PC-9 (cell line): ENCODE results near the gene ARHGAP26.

Experiments
- EZH2 ChIP-seq: fragments of 200-600 bp; sonication (generic); IDR thresholded peaks from 2 replicates; pipeline ENCODE4 v1.8.0; 2017; ENCODE audit warnings: antibody characterized with exemption, low read depth
- TF ChIP-seq, protein P1 (sequence below): fragments of 200-600 bp; sonication (generic); conservative IDR thresholded peaks from 2 replicates; pipeline ENCODE4 v1.6.1; 2017; ENCODE audit warnings: mixed run types, antibody characterized with exemption, mild to moderate bottlenecking, moderate library complexity

DNA sequence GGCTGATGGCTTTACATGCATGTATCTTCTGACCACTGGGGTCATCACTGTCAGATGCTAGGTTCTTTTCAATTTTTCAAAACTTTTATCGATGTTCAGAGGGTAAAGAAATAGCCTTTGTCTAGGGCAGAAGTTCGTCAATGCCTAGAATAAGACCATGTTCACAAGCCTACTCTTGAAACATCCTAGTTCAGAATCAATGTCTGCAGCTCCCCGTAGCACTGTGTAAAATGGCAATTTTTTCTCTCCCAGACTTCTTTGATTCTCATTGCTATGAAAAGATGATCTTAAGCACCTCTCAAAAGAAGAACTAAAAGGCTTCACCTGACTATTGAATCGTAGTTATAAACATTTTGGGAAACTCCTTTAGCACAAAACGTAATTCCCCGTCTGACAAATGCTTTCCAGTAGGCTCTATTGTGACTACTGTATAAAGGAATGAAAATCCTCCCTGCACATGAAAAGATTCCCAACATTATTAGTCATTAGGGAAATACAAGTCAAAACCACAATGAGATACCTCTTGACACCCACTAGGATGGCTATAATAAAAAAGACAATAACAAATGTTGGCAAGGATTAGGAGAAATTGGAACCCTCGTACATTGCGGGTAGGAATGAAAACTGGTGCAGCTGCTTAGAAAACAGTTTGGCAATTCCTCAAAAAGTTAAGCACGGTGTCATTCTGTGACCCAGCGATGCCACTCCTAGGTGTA, 263.5 kb downstream of the ARHGAP26 start:
- TF ChIP-seq, protein P1, sequence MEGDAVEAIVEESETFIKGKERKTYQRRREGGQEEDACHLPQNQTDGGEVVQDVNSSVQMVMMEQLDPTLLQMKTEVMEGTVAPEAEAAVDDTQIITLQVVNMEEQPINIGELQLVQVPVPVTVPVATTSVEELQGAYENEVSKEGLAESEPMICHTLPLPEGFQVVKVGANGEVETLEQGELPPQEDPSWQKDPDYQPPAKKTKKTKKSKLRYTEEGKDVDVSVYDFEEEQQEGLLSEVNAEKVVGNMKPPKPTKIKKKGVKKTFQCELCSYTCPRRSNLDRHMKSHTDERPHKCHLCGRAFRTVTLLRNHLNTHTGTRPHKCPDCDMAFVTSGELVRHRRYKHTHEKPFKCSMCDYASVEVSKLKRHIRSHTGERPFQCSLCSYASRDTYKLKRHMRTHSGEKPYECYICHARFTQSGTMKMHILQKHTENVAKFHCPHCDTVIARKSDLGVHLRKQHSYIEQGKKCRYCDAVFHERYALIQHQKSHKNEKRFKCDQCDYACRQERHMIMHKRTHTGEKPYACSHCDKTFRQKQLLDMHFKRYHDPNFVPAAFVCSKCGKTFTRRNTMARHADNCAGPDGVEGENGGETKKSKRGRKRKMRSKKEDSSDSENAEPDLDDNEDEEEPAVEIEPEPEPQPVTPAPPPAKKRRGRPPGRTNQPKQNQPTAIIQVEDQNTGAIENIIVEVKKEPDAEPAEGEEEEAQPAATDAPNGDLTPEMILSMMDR, result no peak
- TF ChIP-seq EZH2, result no peak
